H1 (cell line): Measurements from ENCODE around the gene DLK1. TPM values are rescaled to one million over a fixed set of nuclear protein-coding genes. Genes with fewer than 3 reads are reported as not detected.

Experiments used
- RNF2 ChIP-seq: fragments of 200-900, 300-1000 bp; sonication (generic); IDR thresholded peaks from 2 replicates; pipeline ENCODE4 v1.7.1; 2016; ENCODE audit warnings: borderline replicate concordance, low read depth, mild to moderate bottlenecking, antibody characterized with exemption, low read length; ENCODE audit not compliant: poor library complexity, severe bottlenecking; ENCODE audit errors: missing control alignments
- SRF ChIP-seq: IDR thresholded peaks from 2 replicates; pipeline ENCODE4 v1.6.1; 2011; ENCODE audit warnings: mild to moderate bottlenecking, low read depth, low read length, moderate library complexity
- polyA plus RNA-seq, 7 experiments: library from polyadenylated mRNA; depleted of rRNA in 3 of 7; stranded (reverse) in 5 of 7; unstranded in 2 of 7; fragments of >200 nt in 5 of 7; fragments of 200-250 nt in 2 of 7; gene quantifications; 1 replicate in 5 of 7; 2 replicates in 1 of 7; 4 replicates in 1 of 7; pipeline versions ENCODE4 v1.2.1 to v1.2.3, GENCODE V29; 2011 to 2013; ENCODE audit warnings: missing spikeins in 2 of 7, mixed read lengths in 2 of 7
- total RNA-seq: library from RNA; stranded (reverse); fragmentation: NEBNext Ultra II Directional; extraction: Animal tissue kit (Norgen Biotek cat#: 25700); gene quantifications from 2 replicates; pipeline ENCODE4 v1.2.1, GENCODE V29; 2021

DLK1 gene
- total and polyA plus RNA-seq, 2 of the 8 experiments (the other 6 are each of a cell fraction or from before 2014, with no cell fraction given): 1.3 to 2.4 TPM

DNA sequence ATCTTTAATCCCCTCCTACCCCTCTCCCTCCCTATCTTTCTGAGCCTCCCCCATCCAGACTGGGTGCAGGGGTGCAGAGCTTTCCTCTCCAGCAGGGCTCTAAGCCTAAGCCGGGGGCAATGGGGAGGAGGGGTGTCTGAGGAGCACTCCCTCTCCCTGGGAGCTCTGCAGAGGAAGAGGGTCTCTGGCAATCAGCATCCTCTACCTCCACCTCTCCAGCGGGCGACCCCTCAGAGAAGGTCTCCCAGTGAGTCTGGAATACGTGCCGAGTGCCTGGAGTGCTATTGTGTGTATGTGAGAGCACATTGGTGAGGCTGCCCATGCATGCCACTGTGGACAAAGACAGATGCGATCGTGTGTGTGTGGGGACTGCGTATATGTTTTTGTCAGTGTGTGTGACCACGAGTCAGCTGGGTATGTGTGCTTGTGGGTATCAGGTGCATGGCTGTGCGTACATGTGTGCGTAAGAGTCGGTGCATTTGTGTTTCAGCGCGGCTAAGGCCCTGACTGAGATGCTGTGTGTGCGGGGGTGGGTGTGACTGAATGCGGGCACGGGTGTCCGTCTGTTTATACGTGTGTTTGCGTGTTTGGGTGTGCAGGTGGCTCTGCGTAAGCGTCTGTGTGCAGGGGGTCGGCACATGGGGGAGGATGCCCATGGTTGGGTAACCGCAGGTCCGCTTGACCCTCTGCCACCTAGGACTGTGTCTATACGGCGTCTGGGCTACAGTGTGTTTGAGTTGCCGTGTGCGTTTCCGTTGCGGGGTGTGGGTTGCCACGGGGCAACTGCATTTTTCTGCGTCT lies 905 bp upstream of the DLK1 start (continued):
- TF ChIP-seq RNF2 (no peak), SRF (no peak)
